ENCODE data around the gene PRR12.

DNA sequence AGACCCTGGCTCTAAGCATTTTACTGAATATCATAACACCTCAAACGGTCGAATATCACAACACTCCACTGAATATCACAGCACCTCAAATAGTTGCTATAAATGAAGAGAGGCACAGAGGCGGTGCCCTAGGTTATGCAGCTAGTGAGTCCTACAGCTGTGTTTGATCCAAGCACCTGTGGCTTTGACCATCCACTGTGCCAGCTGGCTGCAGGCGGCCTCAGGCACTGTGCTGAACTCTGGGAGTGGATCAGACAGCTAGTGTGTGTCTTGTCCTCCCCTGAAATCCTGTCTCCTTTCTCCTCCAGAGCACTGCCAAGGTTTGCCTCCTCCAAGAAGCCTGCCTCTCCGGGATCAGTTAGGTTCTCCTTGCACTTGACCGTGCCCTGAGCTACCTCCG is 18.0 kb upstream of the PRR12 start:
- TF ChIP-seq, protein P1, sequence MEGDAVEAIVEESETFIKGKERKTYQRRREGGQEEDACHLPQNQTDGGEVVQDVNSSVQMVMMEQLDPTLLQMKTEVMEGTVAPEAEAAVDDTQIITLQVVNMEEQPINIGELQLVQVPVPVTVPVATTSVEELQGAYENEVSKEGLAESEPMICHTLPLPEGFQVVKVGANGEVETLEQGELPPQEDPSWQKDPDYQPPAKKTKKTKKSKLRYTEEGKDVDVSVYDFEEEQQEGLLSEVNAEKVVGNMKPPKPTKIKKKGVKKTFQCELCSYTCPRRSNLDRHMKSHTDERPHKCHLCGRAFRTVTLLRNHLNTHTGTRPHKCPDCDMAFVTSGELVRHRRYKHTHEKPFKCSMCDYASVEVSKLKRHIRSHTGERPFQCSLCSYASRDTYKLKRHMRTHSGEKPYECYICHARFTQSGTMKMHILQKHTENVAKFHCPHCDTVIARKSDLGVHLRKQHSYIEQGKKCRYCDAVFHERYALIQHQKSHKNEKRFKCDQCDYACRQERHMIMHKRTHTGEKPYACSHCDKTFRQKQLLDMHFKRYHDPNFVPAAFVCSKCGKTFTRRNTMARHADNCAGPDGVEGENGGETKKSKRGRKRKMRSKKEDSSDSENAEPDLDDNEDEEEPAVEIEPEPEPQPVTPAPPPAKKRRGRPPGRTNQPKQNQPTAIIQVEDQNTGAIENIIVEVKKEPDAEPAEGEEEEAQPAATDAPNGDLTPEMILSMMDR (IDR thresholded peaks at IDR 0.05): no peak
- TF ChIP-seq POLR2A (IDR thresholded peaks at IDR 0.05): no peak
